Endodermal cell (in vitro differentiated cells): ENCODE measurements around the gene BAX. TPM values are rescaled to one million over a fixed set of nuclear protein-coding genes. Genes with fewer than 3 reads are reported as not detected.
"Not testable (repeated sequence)": the region's sequence is repeated elsewhere in the genome, so short reads cannot be mapped to it uniquely, and the experiment has no call there.

ENCODE experiments used
- DNase-seq: peaks from one replicate; pipeline ENCODE4 v3.0.0-alpha.2; 2017
- H3K27ac ChIP-seq: 2 replicates; pipeline ENCODE4 v1.5.1; 2013; ENCODE audit warnings: mild to moderate bottlenecking, low read depth, low read length, moderate library complexity
- H3K27me3 ChIP-seq: 2 replicates; pipeline ENCODE4 v1.6.1; 2013; ENCODE audit warnings: mild to moderate bottlenecking, low read length, moderate library complexity; ENCODE audit not compliant: insufficient read depth, control insufficient read depth, poor library complexity, severe bottlenecking
- H3K36me3 ChIP-seq: 2 replicates; pipeline ENCODE4 v1.7.0; 2013; ENCODE audit warnings: mild to moderate bottlenecking, low read length, moderate library complexity; ENCODE audit not compliant: control insufficient read depth, insufficient read depth
- H3K4me1 ChIP-seq: one replicate; pipeline ENCODE4 v1.7.0; 2013; ENCODE audit warnings: low read length; ENCODE audit not compliant: control insufficient read depth, insufficient read depth
- H3K4me3 ChIP-seq: 2 replicates; pipeline ENCODE4 v1.5.1; 2013; ENCODE audit warnings: mild to moderate bottlenecking, low read length, moderate library complexity
- H3K9ac ChIP-seq: 2 replicates; pipeline ENCODE4 v1.6.1; 2013; ENCODE audit warnings: mild to moderate bottlenecking, low read length, moderate library complexity; ENCODE audit not compliant: poor library complexity, severe bottlenecking; ENCODE audit errors: extremely low read depth
- H3K9me3 ChIP-seq: 2 replicates; pipeline ENCODE4 v1.6.1; 2013; ENCODE audit warnings: mild to moderate bottlenecking, low read length, moderate library complexity; ENCODE audit not compliant: control insufficient read depth
- H3K27ac Mint-ChIP-seq: 2 replicates; pipeline ENCODE4 v1.8.0; 2020; ENCODE audit warnings: mixed read lengths
- H3K27me3 Mint-ChIP-seq: 2 replicates; pipeline ENCODE4 v1.8.0; 2021; ENCODE audit warnings: mild to moderate bottlenecking, mixed read lengths; ENCODE audit not compliant: insufficient read depth
- H3K36me3 Mint-ChIP-seq: 2 replicates; pipeline ENCODE4 v1.8.0; 2020; ENCODE audit warnings: low read depth, mixed read lengths
- H3K4me1 Mint-ChIP-seq: 2 replicates; pipeline ENCODE4 v1.8.0; 2020; ENCODE audit warnings: mixed read lengths
- H3K4me3 Mint-ChIP-seq: 2 replicates; pipeline ENCODE4 v1.8.0; 2020; ENCODE audit warnings: mild to moderate bottlenecking, moderate library complexity, mixed read lengths
- H3K9me3 Mint-ChIP-seq: 2 replicates; pipeline ENCODE4 v1.8.0; 2020; ENCODE audit warnings: mild to moderate bottlenecking, mixed read lengths
- WGBS, 2 experiments: methylation state at CpG; one replicate each; pipeline versions ENCODE4 v1.1.5 to v1.1.7; 2013; ENCODE audit warnings: missing lambda C conversion rate in 2 of 2, mixed read lengths in 1 of 2; ENCODE audit not compliant: insufficient coverage in 1 of 2, insufficient read length in 1 of 2; 5-methylcytosine and 5-hydroxymethylcytosine counted together
- total RNA-seq, 2 donors: library from RNA; stranded (reverse); fragmentation: NEBNext Ultra II Directional in 1 of 2; extraction: Animal tissue kit (Norgen Biotek cat#: 25700) in 1 of 2; gene quantifications; 2 replicates in 1 of 2; 3 replicates in 1 of 2; pipeline ENCODE4 v1.2.1, GENCODE V29; 2021
- TF ChIP-seq, protein P1 (sequence below): fragments of 200-600 bp; sonication (generic); conservative IDR thresholded peaks from 2 replicates; pipeline ENCODE4 v1.5.0; 2021; ENCODE audit warnings: antibody characterized with exemption, mild to moderate bottlenecking

Gene BAX
- total RNA-seq, 2 donors from 2014 or later: 172 to 184 TPM

DNA sequence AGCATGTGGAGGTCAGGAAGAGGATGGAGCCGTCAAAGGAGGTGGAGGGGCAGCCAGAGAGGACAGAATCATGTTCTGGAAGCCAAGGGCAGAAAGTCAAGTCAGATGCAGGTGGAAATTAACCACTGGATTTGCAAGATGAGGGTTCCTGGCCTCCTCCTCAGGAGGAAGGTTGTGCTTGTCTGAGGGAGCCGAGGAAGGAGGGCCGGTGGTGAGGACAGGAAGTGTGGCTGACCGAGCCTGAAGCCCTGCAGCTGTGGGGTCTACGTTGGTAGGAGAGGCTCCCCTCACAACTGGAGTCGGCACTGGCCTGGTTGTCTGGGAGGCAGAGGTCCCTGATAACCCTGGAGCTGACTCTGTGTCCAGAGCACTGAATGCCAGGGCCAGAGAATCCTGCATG lies 36.6 kb upstream of the BAX start:
- Mint-ChIP-seq H3K9me3 (no peaks in the 10 kb centered on the region), H3K27ac (no peak overlapping the region), H3K36me3 (peaks cover 56% of the 10 kb centered on the region), H3K4me1 (no peaks in the 10 kb centered on the region), H3K27me3 (no peaks in the 10 kb centered on the region), H3K4me3 (no peak overlapping the region)
- H3K36me3 ChIP-seq: peaks cover 40% of the 10 kb centered on the region
- H3K27me3 ChIP-seq: no peaks in the 10 kb centered on the region
- no peak overlapping the region for H3K9ac ChIP-seq
- TF ChIP-seq, protein P1, sequence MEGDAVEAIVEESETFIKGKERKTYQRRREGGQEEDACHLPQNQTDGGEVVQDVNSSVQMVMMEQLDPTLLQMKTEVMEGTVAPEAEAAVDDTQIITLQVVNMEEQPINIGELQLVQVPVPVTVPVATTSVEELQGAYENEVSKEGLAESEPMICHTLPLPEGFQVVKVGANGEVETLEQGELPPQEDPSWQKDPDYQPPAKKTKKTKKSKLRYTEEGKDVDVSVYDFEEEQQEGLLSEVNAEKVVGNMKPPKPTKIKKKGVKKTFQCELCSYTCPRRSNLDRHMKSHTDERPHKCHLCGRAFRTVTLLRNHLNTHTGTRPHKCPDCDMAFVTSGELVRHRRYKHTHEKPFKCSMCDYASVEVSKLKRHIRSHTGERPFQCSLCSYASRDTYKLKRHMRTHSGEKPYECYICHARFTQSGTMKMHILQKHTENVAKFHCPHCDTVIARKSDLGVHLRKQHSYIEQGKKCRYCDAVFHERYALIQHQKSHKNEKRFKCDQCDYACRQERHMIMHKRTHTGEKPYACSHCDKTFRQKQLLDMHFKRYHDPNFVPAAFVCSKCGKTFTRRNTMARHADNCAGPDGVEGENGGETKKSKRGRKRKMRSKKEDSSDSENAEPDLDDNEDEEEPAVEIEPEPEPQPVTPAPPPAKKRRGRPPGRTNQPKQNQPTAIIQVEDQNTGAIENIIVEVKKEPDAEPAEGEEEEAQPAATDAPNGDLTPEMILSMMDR: no peak
- H3K4me3 ChIP-seq: no peak overlapping the region
- H3K4me1 ChIP-seq: no peaks in the 10 kb centered on the region
- H3K27ac ChIP-seq: no peak overlapping the region
- 87 to 100% methylated on average over 4 to 6 of the region's 6 CpGs for WGBS, 2 experiments
- no peaks in the 10 kb centered on the region for H3K9me3 ChIP-seq
- DNase-seq: no peak

DNA sequence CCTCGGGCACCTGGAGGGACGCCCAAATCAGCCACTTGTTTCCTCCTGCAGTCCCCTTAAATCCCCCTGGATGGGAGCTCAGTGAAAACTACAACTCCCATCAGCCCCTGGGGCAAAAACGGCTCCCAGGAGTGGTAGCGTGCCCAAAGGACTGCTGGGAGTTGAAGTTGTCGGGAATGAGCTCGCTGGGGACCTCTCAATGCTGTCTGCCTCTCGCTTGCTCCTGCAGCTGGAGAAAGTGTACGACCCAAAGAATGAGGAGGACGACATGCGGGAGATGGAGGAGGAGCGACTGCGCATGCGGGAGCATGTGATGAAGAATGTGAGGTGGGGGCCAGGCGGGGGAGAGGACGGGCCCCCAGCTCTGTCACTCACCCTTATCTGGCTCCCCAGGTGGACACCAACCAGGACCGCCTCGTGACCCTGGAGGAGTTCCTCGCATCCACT lies 35.9 kb upstream of the BAX start:
- Histone ChIP-seq H3K9ac (no peak overlapping the region), H3K27ac (no peak overlapping the region), H3K4me1 (no peaks in the 10 kb centered on the region), H3K9me3 (no peaks in the 10 kb centered on the region), H3K36me3 (peaks cover 33% of the 10 kb centered on the region), H3K27me3 (no peaks in the 10 kb centered on the region), H3K4me3 (no peak overlapping the region)
- Mint-ChIP-seq H3K9me3 (no peaks in the 10 kb centered on the region), H3K27me3 (no peaks in the 10 kb centered on the region), H3K4me3 (no peak overlapping the region), H3K36me3 (peaks cover 54% of the 10 kb centered on the region), H3K4me1 (no peaks in the 10 kb centered on the region), H3K27ac (peak overlapping the region; percentile 61)
- peak; percentile 90 for DNase-seq
- TF ChIP-seq, protein P1: no peak
- 78 to 86% methylated on average over 14 to 18 of the region's 18 CpGs for WGBS, 2 experiments

DNA sequence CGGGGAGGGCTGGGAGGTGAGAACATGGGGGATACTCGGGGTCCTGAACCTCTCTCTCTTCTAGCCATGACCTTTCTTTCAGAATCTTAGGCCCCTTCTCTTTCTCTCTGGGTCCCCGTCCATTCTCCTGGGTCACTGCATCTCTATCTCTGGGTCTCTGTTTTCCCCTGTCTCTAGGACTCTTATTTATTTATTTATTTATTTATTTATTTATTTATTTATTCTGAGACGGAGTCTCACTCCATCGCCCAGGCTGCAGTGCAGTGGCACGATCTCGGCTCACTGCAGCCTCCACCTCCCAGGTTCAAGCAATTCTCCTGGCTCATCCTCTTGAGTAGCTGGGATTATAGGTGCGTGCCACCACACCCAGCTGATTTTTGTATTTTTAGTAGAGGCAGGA lies 35.4 kb upstream of the BAX start:
- H3K27me3 ChIP-seq, H3K27ac ChIP-seq, H3K4me1 Mint-ChIP-seq, H3K27me3 Mint-ChIP-seq, DNase-seq, H3K4me3 ChIP-seq, H3K4me3 Mint-ChIP-seq, H3K9me3 Mint-ChIP-seq, H3K4me1 ChIP-seq, H3K27ac Mint-ChIP-seq, H3K9me3 ChIP-seq, H3K9ac ChIP-seq: not testable (repeated sequence)
- 94% methylated on average over 6 to 8 of the region's 8 CpGs for WGBS, 2 experiments
- H3K36me3 ChIP-seq: peaks cover 28% of the 10 kb centered on the region
- H3K36me3 Mint-ChIP-seq: peaks cover 51% of the 10 kb centered on the region

DNA sequence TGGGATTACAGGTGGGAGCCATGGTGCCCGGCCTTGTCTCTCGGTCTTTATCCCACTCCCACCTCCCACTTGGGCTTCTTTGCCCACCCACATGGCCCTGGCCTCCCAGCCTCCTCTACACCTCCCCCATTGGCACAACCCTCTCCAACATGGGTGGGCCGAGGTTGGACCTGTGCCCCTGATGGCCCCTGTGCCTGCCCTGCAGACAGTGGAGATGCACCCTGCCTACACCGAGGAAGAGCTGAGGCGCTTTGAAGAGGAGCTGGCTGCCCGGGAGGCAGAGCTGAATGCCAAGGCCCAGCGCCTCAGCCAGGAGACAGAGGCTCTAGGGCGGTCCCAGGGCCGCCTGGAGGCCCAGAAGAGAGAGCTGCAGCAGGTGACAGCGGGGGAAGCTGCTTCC lies 33.7 kb upstream of the BAX start:
- Histone ChIP-seq H3K4me1 (no peaks in the 10 kb centered on the region), H3K27me3 (no peaks in the 10 kb centered on the region), H3K9me3 (no peaks in the 10 kb centered on the region), H3K27ac (no peak overlapping the region), H3K36me3 (peaks cover 18% of the 10 kb centered on the region), H3K9ac (no peak overlapping the region), H3K4me3 (no peak overlapping the region)
- 85 to 87% methylated on average over 9 to 10 of the region's 10 CpGs for WGBS, 2 experiments
- no peaks in the 10 kb centered on the region for H3K9me3 Mint-ChIP-seq
- H3K4me3 Mint-ChIP-seq: no peak overlapping the region
- H3K4me1 Mint-ChIP-seq: no peaks in the 10 kb centered on the region
- no peak for DNase-seq
- TF ChIP-seq, protein P1: no peak
- H3K27ac Mint-ChIP-seq: no peak overlapping the region
- no peaks in the 10 kb centered on the region for H3K27me3 Mint-ChIP-seq
- peaks cover 42% of the 10 kb centered on the region for H3K36me3 Mint-ChIP-seq
